Aorta (tissue), 5 donors: Measurements from ENCODE around the gene SEMA5A. TPM values are rescaled to one million over a fixed set of nuclear protein-coding genes. Genes with fewer than 3 reads are reported as not detected.
A peak's percentile ranks its signal among the peaks of the same experiment; 100 is the strongest.
"Not testable (repeated sequence)": the region's sequence is repeated elsewhere in the genome, so short reads cannot be mapped to it uniquely, and the experiment has no call there.

Experiments used
- ATAC-seq: fragments of 200-7000 bp; cut with Tn5 transposase; one replicate; pipeline ENCODE4 v1.9.1; 2022; ENCODE audit warnings: moderate library complexity; ENCODE audit not compliant: low FRiP score
- DNase-seq, 2 donors: peaks; one replicate each; pipeline ENCODE4 v3.0.0-alpha.2; 2020
- H3K27ac ChIP-seq, 2 donors: one replicate each; pipeline ENCODE4 v1.5.1; 2013; ENCODE audit warnings: low read length in 2 of 2, mild to moderate bottlenecking in 2 of 2, moderate library complexity in 2 of 2, control low read depth in 1 of 2, inconsistent platforms in 1 of 2, low read depth in 1 of 2
- H3K27me3 ChIP-seq, 2 donors: one replicate each; pipeline ENCODE4 v1.6.1; 2013; ENCODE audit warnings: control low read depth in 1 of 2, low read length in 1 of 2, mild to moderate bottlenecking in 1 of 2, moderate library complexity in 1 of 2; ENCODE audit not compliant: insufficient read depth in 2 of 2, control insufficient read depth in 1 of 2
- H3K36me3 ChIP-seq, 2 donors: one replicate each; pipeline ENCODE4 v1.6.1; 2013; ENCODE audit warnings: control low read depth in 1 of 2, low read length in 1 of 2, mild to moderate bottlenecking in 1 of 2; ENCODE audit not compliant: insufficient read depth in 2 of 2, control insufficient read depth in 1 of 2
- H3K4me1 ChIP-seq, 2 donors: one replicate each; pipeline ENCODE4 v1.6.1; 2013; ENCODE audit warnings: low read length in 2 of 2, control low read depth in 1 of 2, mild to moderate bottlenecking in 1 of 2, moderate library complexity in 1 of 2; ENCODE audit not compliant: insufficient read depth in 2 of 2, control insufficient read depth in 1 of 2
- H3K4me3 ChIP-seq, 2 donors: one replicate each; pipeline ENCODE4 v1.5.1; 2013; ENCODE audit warnings: low read length in 2 of 2, control low read depth in 1 of 2, mild to moderate bottlenecking in 1 of 2
- H3K9me3 ChIP-seq: one replicate; pipeline ENCODE4 v1.6.1; 2013; ENCODE audit warnings: mild to moderate bottlenecking, low read length; ENCODE audit not compliant: control insufficient read depth
- WGBS, 2 donors: extraction: QIAGEN DNeasy Blood & Tissue Kit; methylation state at CpG; one replicate each; pipeline ENCODE4 v1.1.7; 2013; 5-methylcytosine and 5-hydroxymethylcytosine counted together
- intact Hi-C, 2 donors: fragments of 100-400 bp; cut with DNase I; formaldehyde crosslinking; loops; one replicate each; pipeline versions ENCODE4 v1.14.2 to v1.15.0; 2022
- polyA plus RNA-seq, 2 donors: library from polyadenylated mRNA; stranded (reverse); fragments of 200-250 nt; gene quantifications; one replicate each; pipeline ENCODE4 v1.2.3, GENCODE V29; 2013
- total RNA-seq, 2 donors: library from RNA; stranded (reverse); fragmentation: NEBNext Ultra II Directional; extraction: Animal tissue kit (Norgen Biotek cat#: 25700); gene quantifications; one replicate each; pipeline ENCODE4 v1.2.1, GENCODE V29; 2021
- donor health status: healthy with polysubstance abuse.
- donor health status: Bipolar disorder and iron deficiency.
- donor health status: DM: no; HTN: no; CAD: no.
- donor health status: DM: no; HTN: no; CAD: no.
- donor health status: DM: yes; HTN: yes; CAD: no.

SEMA5A gene
- total and polyA plus RNA-seq, 4 donors, result 1.8 to 21.8 (median 12.7) TPM

GRCh38 chr5:9358961-9359685, 186.8 kb downstream of the SEMA5A start:
- H3K27me3 ChIP-seq, result no peaks in the 10 kb centered on the region
- no peak overlapping the region for H3K4me3 ChIP-seq
- no peak overlapping the region for H3K27ac ChIP-seq
- ATAC-seq (no peak), DNase-seq (no peak)
- H3K4me1 ChIP-seq, result no peaks in the 10 kb centered on the region
- WGBS, 2 donors, result 61 to 75% methylated on average over 2 of the region's 2 CpGs
- intact Hi-C loops, result loop anchor here in 1 of 2 donors (10.0 kb wide), 1 partner anchor 186 kb away; the partner anchor contains the start of gene SEMA5A
- H3K36me3 ChIP-seq, result no peaks in the 10 kb centered on the region
- no peaks in the 10 kb centered on the region for H3K9me3 ChIP-seq

- intact Hi-C loops, result loop anchor here in 1 of 2 donors (10.0 kb wide), 1 partner anchor 188 kb away; the partner anchor contains the start of gene SEMA5A
- no peaks in the 10 kb centered on the region for H3K36me3 ChIP-seq
- H3K4me1 ChIP-seq, result no peaks in the 10 kb centered on the region
- DNase-seq (no peak), ATAC-seq (no peak)
- no peaks in the 10 kb centered on the region for H3K27me3 ChIP-seq
- no peaks in the 10 kb centered on the region for H3K9me3 ChIP-seq
- H3K27ac ChIP-seq, result no peak overlapping the region
- H3K4me3 ChIP-seq, result no peak overlapping the region
- WGBS, 2 donors, result 39 to 53% methylated on average over 5 of the region's 5 CpGs
Measured at GRCh38 chr5:9356351-9356825, 189.5 kb downstream of the SEMA5A start.

GRCh38 chr5:9354336-9355081, 191.4 kb downstream of the SEMA5A start:
- 86 to 90% methylated on average over 7 of the region's 7 CpGs for WGBS, 2 donors
- DNase-seq (no peak), ATAC-seq (no peak)
- no peak overlapping the region for H3K4me3 ChIP-seq
- no peaks in the 10 kb centered on the region for H3K9me3 ChIP-seq
- intact Hi-C loops, result loop anchor here in 1 of 2 donors (10.0 kb wide), 1 partner anchor 190 kb away; the partner anchor contains the start of gene SEMA5A
- no peaks in the 10 kb centered on the region for H3K27me3 ChIP-seq
- no peaks in the 10 kb centered on the region for H3K4me1 ChIP-seq
- no peak overlapping the region for H3K27ac ChIP-seq
- no peaks in the 10 kb centered on the region for H3K36me3 ChIP-seq

- not testable (repeated sequence) for ATAC-seq, H3K4me3 ChIP-seq, H3K27me3 ChIP-seq, H3K9me3 ChIP-seq, H3K36me3 ChIP-seq, H3K4me1 ChIP-seq, DNase-seq, H3K27ac ChIP-seq
- intact Hi-C loops, result loop anchor here in 1 of 2 donors (10.0 kb wide), 1 partner anchor 192 kb away; the partner anchor contains the start of gene SEMA5A
Measured at GRCh38 chr5:9353048-9353447, 192.8 kb downstream of the SEMA5A start.

GRCh38 chr5:9351546-9351945, 194.3 kb downstream of the SEMA5A start:
- WGBS, 2 donors, result 87 to 88% methylated on average over 2 of the region's 2 CpGs
- no peaks in the 10 kb centered on the region for H3K9me3 ChIP-seq
- no peak for DNase-seq
- H3K4me3 ChIP-seq, result no peak overlapping the region
- intact Hi-C loops, result loop anchor here in 1 of 2 donors (10.0 kb wide), 1 partner anchor 193 kb away; the partner anchor contains the start of gene SEMA5A
- peaks cover 0 to 5% of the 10 kb centered on the region in 2 donors for H3K4me1 ChIP-seq
- ATAC-seq, result no peak
- H3K36me3 ChIP-seq, result no peaks in the 10 kb centered on the region
- H3K27me3 ChIP-seq, result no peaks in the 10 kb centered on the region
- no peak overlapping the region for H3K27ac ChIP-seq

DNA sequence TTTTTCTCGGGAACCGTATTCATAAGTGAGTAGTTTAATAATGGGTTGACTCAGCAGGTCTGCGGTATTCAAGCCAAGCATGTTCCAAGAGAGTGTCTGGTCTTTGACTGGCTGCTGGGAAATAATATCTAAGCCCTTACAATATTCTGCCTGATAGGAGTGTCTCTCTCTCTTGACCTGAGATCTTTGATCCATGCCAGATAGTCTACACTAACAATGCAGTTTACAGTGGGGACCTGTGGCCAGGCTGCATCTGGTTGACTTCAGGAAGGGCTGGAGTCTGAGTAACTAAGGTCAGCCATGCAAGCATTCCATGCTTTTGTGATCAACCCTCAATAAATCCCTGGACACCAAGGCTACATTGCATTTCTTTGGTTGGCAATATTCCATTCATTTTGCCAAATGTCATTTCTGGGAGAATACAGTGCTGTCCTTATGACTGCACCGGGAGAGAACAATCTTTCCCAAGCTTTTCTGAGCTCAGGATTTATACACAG, 195.5 kb downstream of the SEMA5A start:
- no peaks in the 10 kb centered on the region for H3K36me3 ChIP-seq
- H3K4me3 ChIP-seq, result no peak overlapping the region
- DNase-seq, result no peak
- no peaks in the 10 kb centered on the region for H3K27me3 ChIP-seq
- H3K27ac ChIP-seq, result no peak overlapping the region
- peaks cover 0 to 5% of the 10 kb centered on the region in 2 donors for H3K4me1 ChIP-seq
- intact Hi-C loops, result loop anchor here in 1 of 2 donors (10.0 kb wide), 1 partner anchor 194 kb away; the partner anchor contains the start of gene SEMA5A
- peak; percentile 30 for ATAC-seq
- WGBS, 2 donors, result 30 to 35% methylated on average over 4 of the region's 4 CpGs
- no peaks in the 10 kb centered on the region for H3K9me3 ChIP-seq

- ATAC-seq, result no peak
- 1 to 2% methylated on average over 5 of the region's 5 CpGs for WGBS, 2 donors
Measured at GRCh38 chr5:9348401-9348996, 197.4 kb downstream of the SEMA5A start.

GRCh38 chr5:9347541-9348295, 198.2 kb downstream of the SEMA5A start:
- no peaks in the 10 kb centered on the region for H3K27me3 ChIP-seq
- 73 to 74% methylated on average over 7 of the region's 7 CpGs for WGBS, 2 donors

More at GRCh38 chr5:9348401-9348996, 197.4 kb downstream of the SEMA5A start:
- H3K27ac ChIP-seq, result no peak overlapping the region
- H3K27me3 ChIP-seq, result no peaks in the 10 kb centered on the region
- intact Hi-C loops, result no loop called here
- no peak overlapping the region for H3K4me3 ChIP-seq
- no peaks in the 10 kb centered on the region for H3K36me3 ChIP-seq
- H3K9me3 ChIP-seq, result no peaks in the 10 kb centered on the region
- DNase-seq, result no peak
- H3K4me1 ChIP-seq, result peaks cover 0 to 5% of the 10 kb centered on the region in 2 donors

More at GRCh38 chr5:9347541-9348295, 198.2 kb downstream of the SEMA5A start:
- no peak for DNase-seq
- H3K36me3 ChIP-seq, result no peaks in the 10 kb centered on the region
- H3K27ac ChIP-seq, result no peak overlapping the region
- intact Hi-C loops, result no loop called here
- no peak overlapping the region for H3K4me3 ChIP-seq
- no peaks in the 10 kb centered on the region for H3K9me3 ChIP-seq
- no peak for ATAC-seq
- peaks cover 0 to 5% of the 10 kb centered on the region in 2 donors for H3K4me1 ChIP-seq
